GM20431 (cell line): Measurements from ENCODE around the gene IL1RAPL2.
"Not testable (repeated sequence)": the region's sequence is repeated elsewhere in the genome, so short reads cannot be mapped to it uniquely, and the experiment has no call there.

Source experiments
- in situ Hi-C: fragments of 300-500 bp; cut with MseI, MboI; formaldehyde crosslinking; loops from one replicate; pipeline ENCODE4 v1.15.0; 2020; ENCODE audit warnings: low sequenced_read_pairs; ENCODE audit not compliant: unreplicated experiment

IL1RAPL2 gene

GRCh38 chrX:104668550-104668949 lies 102.6 kb downstream of the IL1RAPL2 start:
- in situ Hi-C loops = no loop called here

- in situ Hi-C loops = no loop called here
These were observed 103.1 kb downstream of the IL1RAPL2 start for GRCh38 chrX:104669063-104669462.

GRCh38 chrX:104670051-104670450 lies 104.1 kb downstream of the IL1RAPL2 start:
- in situ Hi-C loops = no loop called here

DNA sequence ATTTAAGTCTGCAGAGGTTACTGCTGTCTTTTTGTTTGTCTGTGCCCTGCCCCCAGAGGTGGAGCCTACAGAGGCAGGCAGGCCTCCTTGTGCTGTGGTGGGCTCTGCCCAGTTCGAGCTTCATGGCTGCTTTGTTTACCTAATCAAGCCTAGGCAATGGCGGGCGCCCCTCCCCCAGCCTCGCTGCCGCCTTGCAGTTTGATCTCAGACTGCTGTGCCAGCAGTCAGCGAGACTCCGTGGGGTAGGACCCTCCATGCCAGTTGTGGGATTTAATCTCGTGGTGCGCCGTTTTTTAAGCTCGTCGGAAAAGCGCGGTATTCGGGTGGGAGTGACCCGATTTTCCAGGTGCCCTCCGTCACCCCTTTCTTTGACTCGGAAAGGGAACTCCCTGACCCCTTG lies 111.5 kb downstream of the IL1RAPL2 start:
- in situ Hi-C loops = not testable (repeated sequence)

DNA sequence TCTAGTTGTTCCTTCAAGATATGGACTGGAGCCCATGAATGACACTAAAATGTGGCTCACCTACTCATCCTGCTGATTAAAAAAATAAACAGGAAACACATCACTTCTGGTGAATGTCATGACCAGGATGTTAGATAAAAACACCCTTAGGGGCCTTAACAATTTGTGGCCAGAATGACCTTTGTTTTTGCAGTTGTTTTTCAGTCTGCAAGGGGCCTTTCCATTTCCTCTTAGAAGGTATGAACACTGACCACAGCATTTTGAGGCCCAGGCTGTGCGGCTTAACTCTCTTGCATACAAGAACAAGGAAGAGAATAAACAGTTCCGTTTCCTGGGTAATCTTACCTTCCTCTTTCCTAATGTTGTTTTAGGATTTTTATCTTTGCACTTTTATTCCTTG lies 113.2 kb downstream of the IL1RAPL2 start:
- in situ Hi-C loops = no loop called here

GRCh38 chrX:104681214-104681613 lies 115.2 kb downstream of the IL1RAPL2 start:
- in situ Hi-C loops = no loop called here

GRCh38 chrX:104684077-104684476 lies 118.1 kb downstream of the IL1RAPL2 start:
- in situ Hi-C loops = no loop called here

- in situ Hi-C loops = no loop called here
These were observed 129.6 kb downstream of the IL1RAPL2 start for GRCh38 chrX:104695593-104695992.

DNA sequence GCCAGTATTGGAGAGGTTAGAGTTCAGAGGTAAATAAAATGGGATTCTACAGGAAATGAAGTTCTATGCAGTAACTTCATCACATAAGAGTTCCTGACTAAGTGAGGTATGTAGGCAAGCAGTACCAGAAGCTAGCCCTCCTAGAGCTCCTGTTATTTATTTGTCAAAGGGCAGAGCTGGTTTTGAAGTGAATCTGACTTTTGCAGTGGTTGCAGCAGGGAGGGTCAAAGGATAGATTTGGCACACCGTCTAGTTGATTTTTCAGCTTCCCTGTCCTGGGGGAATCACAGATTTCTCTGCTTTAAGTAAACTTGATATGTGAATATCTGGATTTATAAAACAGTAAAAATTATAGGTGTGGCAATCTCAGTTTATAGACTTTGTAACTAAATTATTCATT lies 130.7 kb downstream of the IL1RAPL2 start:
- in situ Hi-C loops = no loop called here

- in situ Hi-C loops = no loop called here
These were observed 131.3 kb downstream of the IL1RAPL2 start for GRCh38 chrX:104697294-104697693.

- in situ Hi-C loops = no loop called here
These were observed 141.0 kb downstream of the IL1RAPL2 start for GRCh38 chrX:104707042-104707441.

GRCh38 chrX:104707572-104707971 lies 141.6 kb downstream of the IL1RAPL2 start:
- in situ Hi-C loops = no loop called here

DNA sequence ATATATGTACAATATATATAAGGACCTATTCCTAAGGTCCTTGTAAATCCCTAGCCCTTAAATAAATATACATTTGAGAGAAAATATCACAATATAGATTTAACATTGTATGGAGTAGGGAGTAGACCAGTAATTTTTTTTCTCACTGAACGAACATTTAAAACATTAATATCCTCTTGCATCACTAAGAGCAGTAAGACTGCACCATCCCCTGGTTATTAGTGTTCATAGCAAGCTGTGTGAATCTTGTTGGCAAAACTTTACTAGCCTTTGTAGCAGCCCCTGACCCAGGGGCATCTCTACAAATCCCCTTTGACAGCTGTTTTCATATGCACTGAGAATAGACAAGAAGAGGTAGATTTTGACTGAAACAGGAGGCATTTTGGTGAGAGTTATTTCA lies 146.5 kb downstream of the IL1RAPL2 start:
- in situ Hi-C loops = no loop called here

- in situ Hi-C loops = no loop called here
These were observed 155.9 kb downstream of the IL1RAPL2 start for GRCh38 chrX:104721854-104722253.

GRCh38 chrX:104728456-104728855 lies 162.5 kb downstream of the IL1RAPL2 start:
- in situ Hi-C loops = no loop called here

DNA sequence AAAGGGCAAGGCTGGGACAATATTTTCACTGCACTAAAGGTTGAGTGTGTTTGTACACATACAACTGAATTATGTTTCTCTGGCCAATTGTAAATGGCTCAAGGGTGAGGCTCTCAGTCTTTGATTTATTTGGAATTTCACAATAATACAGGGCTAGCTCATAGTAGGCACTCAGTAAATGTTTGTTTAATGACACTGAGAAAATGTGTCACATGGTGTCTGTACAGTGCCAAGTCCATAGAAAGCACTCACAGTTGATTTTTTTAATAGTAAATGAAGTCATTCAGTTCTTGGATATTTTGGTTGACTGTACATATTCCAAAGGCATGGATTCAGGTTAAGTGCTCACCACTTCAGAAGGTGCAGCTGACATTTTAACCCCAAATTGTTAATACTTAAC lies 176.4 kb downstream of the IL1RAPL2 start:
- in situ Hi-C loops = no loop called here

DNA sequence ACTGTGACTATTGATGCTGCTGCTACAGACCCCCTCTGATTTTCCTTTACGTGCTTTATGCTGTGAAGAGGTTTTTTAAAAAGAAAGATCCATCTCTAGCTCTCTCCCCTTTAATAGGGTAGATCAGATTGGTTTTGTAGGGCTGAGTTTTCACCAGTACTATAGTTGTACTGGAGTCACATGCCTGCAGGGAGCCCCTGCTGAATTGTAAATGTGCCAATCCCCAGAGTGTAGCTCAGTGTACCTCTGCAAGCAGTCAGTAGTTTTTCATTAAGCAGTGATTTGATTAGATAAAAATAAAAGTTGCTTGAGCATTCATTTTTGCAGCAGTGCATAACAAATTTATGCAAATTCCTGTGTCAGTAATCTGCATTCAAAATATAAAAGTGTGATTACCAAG lies 179.2 kb downstream of the IL1RAPL2 start:
- in situ Hi-C loops = no loop called here

GRCh38 chrX:104749951-104750610 lies 184.1 kb downstream of the IL1RAPL2 start:
- in situ Hi-C loops = no loop called here

DNA sequence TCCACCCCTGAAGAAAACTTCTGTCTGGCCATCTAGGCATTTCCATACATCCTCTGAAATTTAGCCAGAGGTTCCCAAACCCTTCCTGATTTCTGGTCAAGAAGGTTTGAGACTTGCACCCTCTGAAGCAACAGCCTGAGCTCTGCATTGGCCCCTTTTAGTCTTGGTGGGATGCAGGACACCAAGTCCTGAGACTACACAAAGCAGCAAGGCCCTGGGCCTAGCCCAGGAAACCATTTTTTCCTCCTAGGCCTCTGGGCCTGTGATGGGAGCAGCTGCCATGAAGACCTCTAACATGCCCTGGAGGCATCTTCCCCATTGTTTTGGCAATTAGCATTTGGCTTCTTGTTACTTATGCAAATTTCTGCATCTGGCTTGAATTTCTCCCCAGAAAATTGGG lies 196.6 kb downstream of the IL1RAPL2 start:
- in situ Hi-C loops = no loop called here

- in situ Hi-C loops = no loop called here
These were observed 223.8 kb downstream of the IL1RAPL2 start for GRCh38 chrX:104789784-104790183.

DNA sequence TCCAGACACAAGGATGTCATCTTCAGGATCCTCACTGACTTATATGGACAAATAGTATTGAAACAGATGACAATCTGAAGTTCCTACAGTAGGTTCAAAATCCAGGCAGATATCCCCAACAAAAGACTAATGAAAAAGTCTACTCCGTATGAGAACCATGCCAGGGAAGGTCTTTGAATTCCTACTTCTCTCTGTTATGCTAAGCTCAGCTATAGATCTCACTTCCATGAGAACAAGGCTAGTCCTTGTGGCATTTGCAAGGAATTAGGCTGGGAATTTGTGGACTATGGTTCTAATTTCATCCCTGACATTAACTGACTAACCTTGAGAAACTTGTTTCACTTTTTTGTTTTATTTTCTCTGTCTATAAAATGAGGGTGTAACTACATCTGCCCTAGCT lies 229.8 kb downstream of the IL1RAPL2 start:
- in situ Hi-C loops = no loop called here

GRCh38 chrX:104803219-104803618 lies 237.2 kb downstream of the IL1RAPL2 start:
- in situ Hi-C loops = no loop called here
